Heart right ventricle (tissue), 16 donors: Measurements from ENCODE around the gene CPTP. TPM values are rescaled to one million over a fixed set of nuclear protein-coding genes. Genes with fewer than 3 reads are reported as not detected.

Experiments
- ATAC-seq, 8 donors: fragments of 200-7000 bp; cut with Tn5 transposase; one replicate each; pipeline ENCODE4 v1.9.1; 2020; ENCODE audit warnings: mild to moderate bottlenecking in 8 of 8, moderate library complexity in 8 of 8, moderate number of reproducible peaks in 1 of 8
- DNase-seq, 2 donors: peaks; one replicate each; pipeline ENCODE4 v3.0.0-alpha.2; 2020
- H3K27ac ChIP-seq, 10 donors: fragments of 200-600 bp; sonication (generic) in 2 of 10; one replicate each; pipeline versions ENCODE4 v1.5.0 to v1.8.0; 2020 to 2022; ENCODE audit warnings: mild to moderate bottlenecking in 3 of 10
- H3K27me3 ChIP-seq, 7 donors: fragments of 200-600 bp; one replicate each; pipeline ENCODE4 v1.8.0; 2021 to 2022; ENCODE audit warnings: mild to moderate bottlenecking in 2 of 7
- H3K36me3 ChIP-seq, 9 donors: fragments of 200-600 bp; sonication (generic) in 1 of 9; one replicate each; pipeline versions ENCODE4 v1.5.0 to v1.8.0; 2020 to 2022; ENCODE audit warnings: mild to moderate bottlenecking in 2 of 9
- H3K4me1 ChIP-seq, 9 donors: fragments of 200-600 bp; sonication (generic) in 1 of 9; one replicate each; pipeline versions ENCODE4 v1.5.0 to v1.8.0; 2020 to 2022; ENCODE audit warnings: mild to moderate bottlenecking in 4 of 9
- H3K4me3 ChIP-seq, 10 donors: fragments of 200-600 bp; sonication (generic) in 2 of 10; one replicate each; pipeline versions ENCODE4 v1.5.0 to v1.8.0; 2020 to 2022; ENCODE audit warnings: mild to moderate bottlenecking in 7 of 10, moderate library complexity in 2 of 10
- H3K9me3 ChIP-seq, 11 donors: fragments of 200-600 bp in 10 of 11; sonication (generic) in 2 of 11; one replicate each; pipeline versions ENCODE4 v1.5.0 to v1.8.0; 2013 to 2022; ENCODE audit warnings: mild to moderate bottlenecking in 2 of 11, control low read depth in 1 of 11, moderate library complexity in 1 of 11
- CTCF ChIP-seq, 9 donors: fragments of 200-600 bp; sonication (generic) in 2 of 9; IDR thresholded peaks; one replicate each; pipeline versions ENCODE4 v1.5.0 to v1.8.0; 2021 to 2022; ENCODE audit warnings: antibody characterized with exemption in 9 of 9, mild to moderate bottlenecking in 5 of 9, moderate library complexity in 1 of 9
- WGBS, 2 donors: extraction: QIAGEN DNeasy Blood & Tissue Kit; methylation state at CpG; one replicate each; pipeline ENCODE4 v1.1.7; 2013; ENCODE audit warnings: inconsistent platforms in 1 of 2; 5-methylcytosine and 5-hydroxymethylcytosine counted together
- intact Hi-C, 10 donors: fragments of 100-400 bp; cut with DNase I; formaldehyde crosslinking; loops; one replicate each; pipeline versions ENCODE4 v1.11.1 to v1.14.2; 2022
- polyA plus RNA-seq, 2 donors: library from polyadenylated mRNA; stranded (reverse); fragments of 200-250 nt; gene quantifications; one replicate each; pipeline ENCODE4 v1.2.3, GENCODE V29; 2013
- total RNA-seq, 10 donors: library from RNA; stranded (reverse); fragmentation: NEBNext Ultra II Directional in 3 of 10; extraction: Animal tissue kit (Norgen Biotek cat#: 25700) in 3 of 10; gene quantifications; one replicate each; pipeline versions ENCODE4 v1.2.1 to v1.2.4, GENCODE V29; 2021 to 2023
- donor health status: Arrhythmogenic right ventricular cardiomyopathy.
- donor health status: ischemic (EF 13 %, LVEDD 7.1; RV severe dilation, severe dysfunction).
- donor health status: healthy with polysubstance abuse.
- donor health status: DM: no; HTN: yes; CAD: no.
- donor health status: DM: no; HTN: no; CAD: no.
- donor health status: ischemic (EF 25% LVEDD 6.9; RV normal size, moderate dysfunction).
- donor health status: ischemic (EF 25% LVEDD 5.7; RV mildly dilated, moderate dysfunction).
- donor health status: healthy.
- donor health status: DM: yes; HTN: yes; CAD: no.
- donor health status: Ischemic cardiomyopathy.
- donor health status: ischemic (EF 35%, LVEDD 5.7; RV mildly dilated, moderate dysfunction).
- donor health status: nonischemic (EF 11% LVEDD 7.7; RV severe dilation, severe dysfunction).
- donor health status: DM: yes; HTN: yes; CAD: no.
- donor health status: PGD.
- donor health status: ischemic (EF 29% LVEDD 5.4; RV normal size, mild dysfunction).
- donor health status: nonischemic (EF 23%, LVEDD 6.1; RV moderate dilation, normal function).

CPTP gene
- total and polyA plus RNA-seq, 12 donors, result 49.4 to 222 (median 65.4) TPM

DNA sequence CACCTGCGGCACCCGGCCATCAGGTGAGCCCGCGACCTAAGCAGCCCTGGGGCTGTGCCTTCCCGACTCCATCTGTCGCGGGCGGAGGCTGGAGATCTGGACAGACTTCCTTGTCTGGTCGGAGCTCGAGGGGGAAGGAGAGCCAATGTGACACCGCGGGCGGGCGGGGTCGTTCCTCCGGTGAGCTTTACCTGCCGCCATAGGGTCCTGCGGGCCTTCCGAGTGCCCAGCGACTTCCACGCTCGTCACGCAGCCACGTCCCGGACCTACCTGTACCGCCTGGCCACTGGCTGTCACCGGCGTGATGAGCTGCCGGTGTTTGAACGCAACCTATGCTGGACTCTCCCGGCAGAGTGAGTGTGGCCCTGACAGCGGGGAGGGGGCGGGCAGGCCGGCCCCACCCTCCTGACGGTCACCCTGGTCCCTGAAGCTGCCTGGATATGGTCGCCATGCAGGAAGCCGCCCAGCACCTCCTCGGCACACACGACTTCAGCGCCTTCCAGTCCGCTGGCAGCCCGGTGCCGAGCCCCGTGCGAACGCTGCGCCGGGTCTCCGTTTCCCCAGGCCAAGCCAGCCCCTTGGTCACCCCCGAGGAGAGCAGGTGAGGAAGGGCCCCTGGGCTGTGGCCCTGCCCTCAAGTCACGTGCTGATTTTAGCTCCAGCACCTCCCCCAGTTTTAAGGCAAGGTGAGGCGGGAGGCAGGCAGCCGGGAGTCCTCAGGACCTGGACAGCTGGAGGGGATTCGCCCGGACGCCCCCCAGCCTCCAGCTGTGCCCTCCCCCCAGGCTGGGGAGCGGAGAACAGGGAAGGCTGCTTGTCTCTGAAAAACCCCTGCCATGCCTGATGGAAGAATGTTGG, 15.1 kb upstream of the CPTP start:
- Histone ChIP-seq H3K4me3 (peak overlapping the region; percentile 75 to 99 (median 88)), H3K27ac (peak overlapping the region in 9 of 10 donors; percentile 93 to 100 (median 98)), H3K27me3 (no peaks in the 10 kb centered on the region), H3K4me1 (peaks cover 24 to 45% (median 43%) of the 10 kb centered on the region in 9 donors), H3K36me3 (peaks cover 4 to 49% (median 32%) of the 10 kb centered on the region in 9 donors), H3K9me3 (no peaks in the 10 kb centered on the region)
- 41% methylated on average over 56 to 57 of the region's 57 CpGs for WGBS, 2 donors
- ATAC-seq, result peak in 2 of 8 donors; percentile 0
- peak in 1 of 2 donors; percentile 42 for DNase-seq
- no peak for TF ChIP-seq CTCF (IDR thresholded peaks at IDR 0.05)
- intact Hi-C loops, result loop anchor here in 2 of 10 donors (5.0 kb wide), 1 partner anchor 38 kb away; the partner anchor contains the start of gene DVL1 (in 2 of the 2)

- TF ChIP-seq CTCF (IDR thresholded peaks at IDR 0.05), result no peak
- Histone ChIP-seq H3K27me3 (no peaks in the 10 kb centered on the region), H3K36me3 (peaks cover 4 to 55% (median 33%) of the 10 kb centered on the region in 9 donors), H3K4me3 (no peak overlapping the region), H3K9me3 (no peaks in the 10 kb centered on the region), H3K4me1 (peaks cover 19 to 40% (median 37%) of the 10 kb centered on the region in 9 donors), H3K27ac (peak overlapping the region in 1 of 10 donors; percentile 98)
- ATAC-seq (no peak), DNase-seq (no peak)
- WGBS, 2 donors, result 89 to 91% methylated on average over 3 of the region's 3 CpGs
- intact Hi-C loops, result no loop called here
Observed at GRCh38 chr1:1310109-1310385, 14.6 kb upstream of the CPTP start.

- DNase-seq (no peak), ATAC-seq (no peak)
- H3K36me3 ChIP-seq, result peaks cover 4 to 57% (median 33%) of the 10 kb centered on the region in 9 donors
- 90 to 91% methylated on average over 21 of the region's 21 CpGs for WGBS, 2 donors
- intact Hi-C loops, result no loop called here
- H3K27me3 ChIP-seq, result no peaks in the 10 kb centered on the region
- no peaks in the 10 kb centered on the region for H3K9me3 ChIP-seq
- H3K27ac ChIP-seq, result no peak overlapping the region
- TF ChIP-seq CTCF (IDR thresholded peaks at IDR 0.05), result no peak
- peaks cover 16 to 34% (median 32%) of the 10 kb centered on the region in 9 donors for H3K4me1 ChIP-seq
- no peak overlapping the region for H3K4me3 ChIP-seq
Observed at GRCh38 chr1:1310476-1311053, 14.0 kb upstream of the CPTP start.

- intact Hi-C loops, result no loop called here
- H3K4me1 ChIP-seq, result peaks cover 9 to 26% (median 24%) of the 10 kb centered on the region in 9 donors
- peaks cover 4 to 63% (median 37%) of the 10 kb centered on the region in 9 donors for H3K36me3 ChIP-seq
Observed at GRCh38 chr1:1311107-1312104, 13.2 kb upstream of the CPTP start.

More at GRCh38 chr1:1311107-1312104, 13.2 kb upstream of the CPTP start:
- H3K4me3 ChIP-seq, result no peak overlapping the region
- ATAC-seq (no peak), DNase-seq (no peak)
- no peak for TF ChIP-seq CTCF (IDR thresholded peaks at IDR 0.05)
- no peak overlapping the region for H3K27ac ChIP-seq
- H3K9me3 ChIP-seq, result no peaks in the 10 kb centered on the region
- WGBS, 2 donors, result 91 to 93% methylated on average over 22 of the region's 22 CpGs
- H3K27me3 ChIP-seq, result no peaks in the 10 kb centered on the region
